Testis (tissue), 3 donors: ENCODE measurements around the gene FAM110C. TPM values are rescaled to one million over a fixed set of nuclear protein-coding genes. Genes with fewer than 3 reads are reported as not detected.
"Not testable (repeated sequence)": the region's sequence is repeated elsewhere in the genome, so short reads cannot be mapped to it uniquely, and the experiment has no call there.

Experiments used
- DNase-seq: peaks from one replicate; pipeline ENCODE4 v3.0.0-alpha.2; 2019
- H3K27ac ChIP-seq, 2 donors: fragments of 200-600 bp; sonication (generic); one replicate each; pipeline ENCODE4 v1.5.1; 2019
- H3K27me3 ChIP-seq: fragments of 200-600 bp; sonication (generic); one replicate; pipeline ENCODE4 v1.5.1; 2019
- H3K36me3 ChIP-seq: fragments of 200-600 bp; sonication (generic); one replicate; pipeline ENCODE4 v1.5.1; 2017; ENCODE audit warnings: low read depth; ENCODE audit errors: missing control alignments
- H3K4me1 ChIP-seq: fragments of 200-600 bp; sonication (generic); one replicate; pipeline ENCODE4 v1.5.1; 2019
- H3K4me3 ChIP-seq, 2 donors: fragments of 200-600 bp; sonication (generic); one replicate each; pipeline ENCODE4 v1.5.1; 2017 to 2019
- H3K9me3 ChIP-seq: fragments of 200-600 bp; sonication (generic); one replicate; pipeline ENCODE4 v1.5.1; 2017
- POLR2A ChIP-seq: fragments of 450-650 bp; IDR thresholded peaks from one replicate; pipeline ENCODE4 v1.6.1; 2017; ENCODE audit warnings: antibody characterized with exemption, mild to moderate bottlenecking, moderate library complexity
- WGBS, 2 donors: methylation state at CpG; one replicate each; pipeline ENCODE4 v1.1.5; 2018; 5-methylcytosine and 5-hydroxymethylcytosine counted together
- intact Hi-C: fragments of 100-400 bp; cut with DNase I; formaldehyde crosslinking; loops from one replicate; pipeline ENCODE4 v1.15.1; 2023; ENCODE audit warnings: low total_unique reads
- polyA plus RNA-seq: library from polyadenylated mRNA; stranded (reverse); fragments of 350-450 nt; fragmentation: Illumina TruSeq; extraction: RNeasy Lipid Tissue Mini Kit (QIAGEN cat#74804); gene quantifications from one replicate; pipeline ENCODE4 v1.2.3, GENCODE V29; 2014; ENCODE audit warnings: low read depth, low replicate concordance; ENCODE audit not compliant: insufficient read depth
- total RNA-seq, 2 donors: library from RNA; depleted of rRNA; stranded (reverse); fragments of >200 nt; gene quantifications; one replicate each; pipeline ENCODE4 v1.2.3, GENCODE V29; 2016
- TF ChIP-seq, protein P1 (sequence below), 3 experiments: fragments of 450-650 bp in 2 of 3; fragments of 200-600 bp in 1 of 3; sonication (generic) in 1 of 3; IDR thresholded peaks; one replicate each; pipeline ENCODE4 v1.5.1; 2016 to 2019; ENCODE audit warnings: antibody characterized with exemption in 3 of 3, mild to moderate bottlenecking in 2 of 3, moderate library complexity in 1 of 3

Gene FAM110C
- total and polyA plus RNA-seq, 3 donors from 2014 or later: 8.5 to 16.3 (median 13.5) TPM

DNA sequence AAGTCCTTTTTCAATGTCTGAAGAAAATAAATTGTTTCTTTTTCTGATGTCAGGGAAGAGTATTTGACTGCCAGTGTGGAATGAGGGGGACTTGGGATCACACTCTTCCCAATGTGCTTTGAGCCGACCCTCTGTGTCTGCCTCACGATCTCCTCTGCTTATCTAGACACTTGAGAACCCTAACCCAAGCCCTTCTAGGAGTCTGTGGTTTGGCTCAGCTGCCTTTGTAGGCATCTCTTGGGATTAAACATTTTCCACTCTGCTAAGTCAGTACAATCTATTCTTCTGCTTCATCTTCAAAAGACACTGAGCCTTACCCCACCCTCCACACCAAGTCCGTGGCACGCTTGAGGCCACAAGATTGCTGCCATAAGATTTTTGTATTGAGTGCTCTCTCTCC is 19.4 kb downstream of the FAM110C start:
- Histone ChIP-seq H3K27ac (no peak overlapping the region), H3K4me3 (no peak overlapping the region), H3K9me3 (no peaks in the 10 kb centered on the region), H3K4me1 (peaks cover 3% of the 10 kb centered on the region), H3K27me3 (no peaks in the 10 kb centered on the region), H3K36me3 (no peaks in the 10 kb centered on the region)
- TF ChIP-seq, protein P1, sequence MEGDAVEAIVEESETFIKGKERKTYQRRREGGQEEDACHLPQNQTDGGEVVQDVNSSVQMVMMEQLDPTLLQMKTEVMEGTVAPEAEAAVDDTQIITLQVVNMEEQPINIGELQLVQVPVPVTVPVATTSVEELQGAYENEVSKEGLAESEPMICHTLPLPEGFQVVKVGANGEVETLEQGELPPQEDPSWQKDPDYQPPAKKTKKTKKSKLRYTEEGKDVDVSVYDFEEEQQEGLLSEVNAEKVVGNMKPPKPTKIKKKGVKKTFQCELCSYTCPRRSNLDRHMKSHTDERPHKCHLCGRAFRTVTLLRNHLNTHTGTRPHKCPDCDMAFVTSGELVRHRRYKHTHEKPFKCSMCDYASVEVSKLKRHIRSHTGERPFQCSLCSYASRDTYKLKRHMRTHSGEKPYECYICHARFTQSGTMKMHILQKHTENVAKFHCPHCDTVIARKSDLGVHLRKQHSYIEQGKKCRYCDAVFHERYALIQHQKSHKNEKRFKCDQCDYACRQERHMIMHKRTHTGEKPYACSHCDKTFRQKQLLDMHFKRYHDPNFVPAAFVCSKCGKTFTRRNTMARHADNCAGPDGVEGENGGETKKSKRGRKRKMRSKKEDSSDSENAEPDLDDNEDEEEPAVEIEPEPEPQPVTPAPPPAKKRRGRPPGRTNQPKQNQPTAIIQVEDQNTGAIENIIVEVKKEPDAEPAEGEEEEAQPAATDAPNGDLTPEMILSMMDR (IDR thresholded peaks at IDR 0.05): no peak
- TF ChIP-seq POLR2A: no peak
- 49 to 63% methylated on average over 4 of the region's 4 CpGs for WGBS, 2 donors
- intact Hi-C loops: no loop called here
- no peak for DNase-seq

DNA sequence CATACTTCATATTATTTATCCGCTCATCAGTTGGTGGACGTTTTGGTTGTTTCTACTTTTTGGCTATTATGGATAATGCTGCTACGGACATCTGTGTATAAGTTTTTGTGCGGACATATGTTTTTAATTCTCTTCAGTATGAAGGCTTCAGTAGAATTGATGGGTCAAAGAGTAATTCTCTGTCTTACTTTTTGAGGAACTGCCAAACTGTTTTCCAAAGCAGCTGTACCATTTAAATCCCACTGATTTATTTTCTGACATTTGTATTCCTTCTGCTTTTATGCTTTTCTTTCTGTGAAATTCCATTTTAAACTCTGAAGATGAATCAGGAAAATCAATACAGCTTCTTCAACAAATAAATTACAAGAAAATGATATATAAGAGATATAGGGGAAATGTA is 20.8 kb downstream of the FAM110C start:
- H3K4me1 ChIP-seq: peaks cover 3% of the 10 kb centered on the region
- no peak for TF ChIP-seq POLR2A
- TF ChIP-seq, protein P1 (IDR thresholded peaks at IDR 0.05): no peak
- H3K27me3 ChIP-seq: no peaks in the 10 kb centered on the region
- no peak for DNase-seq
- H3K9me3 ChIP-seq: no peaks in the 10 kb centered on the region
- H3K36me3 ChIP-seq: no peaks in the 10 kb centered on the region
- H3K27ac ChIP-seq: no peak overlapping the region
- intact Hi-C loops: no loop called here
- H3K4me3 ChIP-seq: no peak overlapping the region
- WGBS, 2 donors: 92 to 94% methylated on average over 4 of the region's 4 CpGs

DNA sequence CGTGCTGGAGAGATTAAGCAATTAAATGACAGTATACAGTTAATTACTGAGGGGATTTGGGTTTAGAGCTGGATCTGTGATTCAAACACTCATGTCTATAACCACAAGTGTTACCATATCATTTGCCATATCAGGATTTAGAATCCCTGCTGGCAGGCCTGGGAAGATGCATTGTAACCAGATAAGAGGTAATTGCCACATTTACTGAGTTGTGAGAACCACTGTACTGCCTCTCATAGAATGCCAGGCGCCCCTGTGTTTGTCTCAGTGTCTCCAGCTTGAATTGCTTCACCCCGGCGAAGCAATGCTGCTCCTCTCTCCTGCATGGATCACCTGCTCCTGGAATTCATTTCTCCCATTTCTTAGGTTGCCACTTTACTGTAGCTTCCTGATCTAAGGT is 21.7 kb downstream of the FAM110C start:
- H3K9me3 ChIP-seq, H3K27me3 ChIP-seq, H3K27ac ChIP-seq, DNase-seq, H3K4me1 ChIP-seq, H3K4me3 ChIP-seq, H3K36me3 ChIP-seq, intact Hi-C loops: not testable (repeated sequence)
- 88 to 97% methylated on average over 4 of the region's 4 CpGs for WGBS, 2 donors

DNA sequence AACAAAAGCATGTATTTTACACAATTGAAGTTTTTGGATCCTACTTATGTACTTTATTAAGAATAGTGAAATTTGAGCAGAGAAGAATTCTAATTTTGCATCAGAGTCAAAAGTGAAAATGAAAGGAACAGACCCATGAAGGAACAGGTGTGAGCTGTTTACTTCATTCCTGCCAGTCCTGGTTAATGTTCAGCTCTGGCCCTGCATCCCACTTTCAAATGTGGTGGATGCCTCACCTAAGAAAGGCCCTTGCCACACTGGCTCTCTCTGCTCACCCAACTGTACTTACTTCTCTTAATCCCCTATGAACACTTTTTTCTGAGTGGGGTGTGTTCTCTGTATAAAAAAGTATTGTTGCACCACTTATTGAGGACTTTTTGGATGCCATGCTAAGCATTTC is 22.2 kb downstream of the FAM110C start:
- Histone ChIP-seq H3K36me3 (no peaks in the 10 kb centered on the region), H3K4me3 (no peak overlapping the region), H3K4me1 (no peaks in the 10 kb centered on the region), H3K27ac (no peak overlapping the region), H3K9me3 (no peaks in the 10 kb centered on the region), H3K27me3 (no peaks in the 10 kb centered on the region)
- no peak for DNase-seq
- TF ChIP-seq, protein P1 (IDR thresholded peaks at IDR 0.05): no peak
- TF ChIP-seq POLR2A: no peak
- intact Hi-C loops: no loop called here

DNA sequence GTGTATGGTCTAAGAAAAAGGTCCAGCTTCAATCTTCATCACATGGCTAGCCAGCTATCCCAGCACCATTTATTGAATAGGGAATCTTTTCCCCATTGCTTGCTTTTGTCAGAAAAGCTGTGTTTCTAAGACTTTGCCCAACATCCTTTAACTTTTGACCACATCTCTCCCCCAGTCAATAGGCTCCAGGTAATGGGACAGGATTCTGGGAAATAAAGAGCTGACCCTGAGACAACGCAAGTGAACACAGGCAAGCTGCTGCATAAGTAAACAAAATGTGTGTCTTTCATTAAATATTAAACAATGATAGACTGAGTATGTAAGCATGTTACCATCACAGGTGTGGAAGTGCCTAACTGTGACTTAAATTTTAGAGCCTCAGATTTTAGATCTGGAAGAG is 23.0 kb downstream of the FAM110C start:
- TF ChIP-seq, protein P1 (IDR thresholded peaks at IDR 0.05): no peak
- TF ChIP-seq POLR2A: no peak
- Histone ChIP-seq H3K27me3 (no peaks in the 10 kb centered on the region), H3K36me3 (no peaks in the 10 kb centered on the region), H3K9me3 (no peaks in the 10 kb centered on the region), H3K4me1 (no peaks in the 10 kb centered on the region), H3K27ac (no peak overlapping the region), H3K4me3 (no peak overlapping the region)
- intact Hi-C loops: no loop called here
- WGBS, 2 donors: 100% methylated on average over 1 of the region's 1 CpG
- DNase-seq: no peak

DNA sequence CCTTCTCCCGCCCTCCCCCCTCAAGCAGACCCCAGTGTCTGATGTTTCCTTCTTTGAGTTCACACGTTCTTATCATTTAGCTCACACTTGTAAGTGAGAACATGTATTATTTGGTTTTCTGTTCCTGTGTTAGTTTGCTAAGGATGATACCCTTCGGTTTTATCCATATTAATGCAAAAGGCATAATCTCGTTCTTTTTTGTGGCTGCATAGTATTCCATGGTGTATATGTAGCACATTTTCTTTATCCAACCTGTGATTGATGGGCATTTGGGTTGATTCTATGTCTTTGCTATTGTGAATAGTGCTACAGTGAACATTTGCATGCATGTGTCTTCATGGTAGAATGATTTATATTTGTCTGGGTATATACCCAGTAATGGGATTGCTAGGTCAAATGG is 24.1 kb downstream of the FAM110C start:
- H3K4me3 ChIP-seq, H3K4me1 ChIP-seq, H3K9me3 ChIP-seq, H3K27ac ChIP-seq, intact Hi-C loops, DNase-seq, H3K27me3 ChIP-seq, H3K36me3 ChIP-seq: not testable (repeated sequence)
- 82 to 88% methylated on average over 4 of the region's 4 CpGs for WGBS, 2 donors

DNA sequence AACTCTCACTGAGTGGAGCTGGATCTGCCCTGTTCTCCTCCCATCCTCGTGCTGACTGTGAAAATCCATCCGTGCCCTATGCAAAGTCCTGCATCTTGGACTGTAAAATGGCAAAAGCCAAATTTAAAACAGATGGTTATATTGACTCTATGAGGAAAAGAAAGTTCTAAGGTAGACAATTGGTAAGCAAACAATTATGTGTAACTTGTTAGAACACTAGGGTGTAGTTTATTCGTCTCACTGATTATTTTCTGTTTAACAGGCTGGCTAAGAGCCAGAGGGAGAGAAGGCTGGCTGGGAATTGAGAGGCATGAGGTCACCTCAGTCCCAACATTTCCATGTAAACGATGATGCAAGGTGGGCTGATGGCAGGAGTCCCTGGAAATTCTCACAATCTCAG is 26.0 kb downstream of the FAM110C start:
- H3K27me3 ChIP-seq, H3K27ac ChIP-seq, H3K9me3 ChIP-seq, DNase-seq, H3K4me1 ChIP-seq, intact Hi-C loops, H3K36me3 ChIP-seq, H3K4me3 ChIP-seq: not testable (repeated sequence)
- 55 to 56% methylated on average over 4 of the region's 4 CpGs for WGBS, 2 donors
